ENCODE data around the gene NID1.

NID1 gene

GRCh38 chr1:236075848-236076247 lies 11.0 kb upstream of the NID1 start:
- no peak for TF ChIP-seq CTCF (IDR thresholded peaks at IDR 0.05; ENCODE audit: control extremely low read depth, extremely low read depth, low read depth, missing control alignments)
- ChIA-PET POLR2A (no interaction called here), CTCF (no interaction called here)
- no peak for DNase-seq (ENCODE audit: extremely low spot score)

GRCh38 chr1:236073307-236073897 lies 8.5 kb upstream of the NID1 start:
- ChIA-PET POLR2A (no interaction called here), CTCF (no interaction called here)
- DNase-seq (ENCODE audit: extremely low spot score): no peak
- TF ChIP-seq CTCF (IDR thresholded peaks at IDR 0.05; ENCODE audit: control extremely low read depth, extremely low read depth, low read depth, missing control alignments): no peak

GRCh38 chr1:236072001-236072400 lies 7.1 kb upstream of the NID1 start:
- DNase-seq (ENCODE audit: extremely low spot score): no peak
- POLR2A ChIA-PET: no interaction called here
- no peak for TF ChIP-seq CTCF (IDR thresholded peaks at IDR 0.05; ENCODE audit: control extremely low read depth, extremely low read depth, low read depth, missing control alignments)
- CTCF ChIA-PET: no interaction called here

- POLR2A ChIA-PET: no interaction called here
- no peak for TF ChIP-seq CTCF (IDR thresholded peaks at IDR 0.05; ENCODE audit: control extremely low read depth, extremely low read depth, low read depth, missing control alignments)
- CTCF ChIA-PET: no interaction called here
- no peak for DNase-seq (ENCODE audit: extremely low spot score)
Measured at GRCh38 chr1:236070753-236071152, 5.9 kb upstream of the NID1 start.

GRCh38 chr1:236069796-236070195 lies 4.9 kb upstream of the NID1 start:
- no peak for DNase-seq (ENCODE audit: extremely low spot score)
- POLR2A ChIA-PET: no interaction called here
- no peak for TF ChIP-seq CTCF (IDR thresholded peaks at IDR 0.05; ENCODE audit: control extremely low read depth, extremely low read depth, low read depth, missing control alignments)
- CTCF ChIA-PET: interaction anchor here (1.7 kb wide), 1 partner anchor 14 kb away, joined by 4 read pairs; no protein-coding TSS in a partner anchor

GRCh38 chr1:236067854-236068454 lies 3.1 kb upstream of the NID1 start:
- DNase-seq (ENCODE audit: extremely low spot score): no peak
- POLR2A ChIA-PET: no interaction called here
- TF ChIP-seq CTCF (IDR thresholded peaks at IDR 0.05; ENCODE audit: control extremely low read depth, extremely low read depth, low read depth, missing control alignments): no peak
- CTCF ChIA-PET: interaction anchor here (1.0 to 2.6 kb wide), 4 partner anchors 12 to 96 kb away, joined by 3 to 11 read pairs (median 4); no protein-coding TSS in a partner anchor

All from GM10248 (cell line).